Right hindlimb (tissue), 1 donor: Measurements from ENCODE around the gene STX18.

Experiments
- DNase-seq: peaks from one replicate; pipeline ENCODE4 v3.0.0-alpha.2; 2018

The STX18 gene

DNA sequence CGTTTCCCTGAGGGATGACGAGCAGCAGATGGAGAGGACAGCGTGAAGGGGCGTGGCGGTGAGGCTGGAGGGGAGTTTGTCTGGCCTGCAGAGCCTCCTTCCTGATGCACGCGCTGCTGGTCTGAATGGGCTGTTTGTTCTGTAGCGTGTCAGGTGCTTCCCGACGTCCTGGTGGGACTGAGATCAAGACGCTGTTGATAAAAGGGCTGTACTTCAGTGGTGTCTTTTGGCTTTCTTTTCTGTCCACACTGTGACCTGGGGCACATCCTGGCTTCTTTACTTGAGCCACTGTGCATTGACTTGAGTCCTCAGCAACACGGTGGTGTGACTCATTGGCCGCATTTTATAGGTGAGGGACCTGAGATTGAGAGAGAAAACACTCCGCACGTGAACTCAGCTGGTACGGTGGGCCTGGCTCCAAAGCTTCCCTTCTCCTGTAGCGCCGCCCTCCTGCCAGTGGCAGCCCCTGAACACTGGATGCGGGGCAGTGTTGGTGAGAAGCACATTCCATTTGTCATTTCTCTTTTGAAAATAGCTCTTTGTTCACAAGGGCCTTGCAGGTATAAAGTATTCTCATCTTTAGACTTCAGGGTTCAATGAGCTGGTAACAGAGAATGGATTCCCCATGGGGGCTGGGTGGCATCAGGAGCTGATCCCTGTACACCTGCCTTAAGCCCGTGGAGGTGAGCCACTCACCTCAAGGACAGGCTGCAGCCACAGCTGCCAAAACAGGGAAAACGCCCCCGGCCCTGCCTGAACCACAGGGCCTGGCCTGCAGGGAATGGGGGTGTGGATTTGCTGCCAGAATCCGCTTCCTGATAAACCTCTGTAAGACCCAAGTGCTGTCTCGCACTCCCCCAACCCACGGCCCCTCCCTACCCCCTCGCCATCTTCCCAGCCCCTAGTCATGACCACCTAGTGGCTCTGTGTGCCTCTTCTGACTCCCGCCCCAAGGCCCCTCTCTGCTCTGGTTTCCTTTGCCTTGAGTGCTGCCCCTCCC, 125.7 kb downstream of the STX18 start:
- no peak for DNase-seq

DNA sequence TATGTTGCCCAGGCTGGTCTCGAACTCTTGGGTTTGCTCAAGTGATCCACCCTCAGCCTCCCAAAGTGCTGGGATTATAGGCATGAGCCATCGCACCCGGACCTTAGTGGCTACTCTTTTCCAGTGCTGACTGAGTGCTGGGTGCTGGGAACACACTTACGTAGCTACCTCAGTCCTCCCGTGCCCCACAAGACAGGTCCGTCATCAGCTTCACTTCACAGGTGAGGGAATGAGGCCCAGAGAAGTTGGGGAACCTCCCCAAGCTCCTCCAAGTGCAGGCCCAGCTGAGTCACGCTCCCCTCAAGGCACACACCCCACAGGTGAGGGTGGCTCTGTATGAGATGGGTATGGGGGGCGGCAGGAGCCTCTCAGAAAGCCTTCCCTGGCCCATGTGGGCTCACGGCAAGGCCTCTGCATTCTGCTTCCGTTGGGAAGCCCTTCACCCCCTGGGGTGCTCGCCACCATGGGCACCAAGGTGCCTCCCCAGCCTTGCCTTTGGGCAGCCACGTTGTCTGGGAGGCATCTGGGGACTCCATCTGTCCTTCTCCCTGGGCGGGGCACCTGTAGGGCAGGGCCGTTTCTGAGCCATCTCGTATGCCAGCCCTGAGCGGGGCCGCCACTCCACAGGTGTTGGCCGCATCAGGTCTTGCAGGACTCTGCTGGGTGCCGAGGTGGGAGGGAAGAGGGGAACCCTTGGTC, 126.6 kb downstream of the STX18 start:
- DNase-seq, result no peak

DNA sequence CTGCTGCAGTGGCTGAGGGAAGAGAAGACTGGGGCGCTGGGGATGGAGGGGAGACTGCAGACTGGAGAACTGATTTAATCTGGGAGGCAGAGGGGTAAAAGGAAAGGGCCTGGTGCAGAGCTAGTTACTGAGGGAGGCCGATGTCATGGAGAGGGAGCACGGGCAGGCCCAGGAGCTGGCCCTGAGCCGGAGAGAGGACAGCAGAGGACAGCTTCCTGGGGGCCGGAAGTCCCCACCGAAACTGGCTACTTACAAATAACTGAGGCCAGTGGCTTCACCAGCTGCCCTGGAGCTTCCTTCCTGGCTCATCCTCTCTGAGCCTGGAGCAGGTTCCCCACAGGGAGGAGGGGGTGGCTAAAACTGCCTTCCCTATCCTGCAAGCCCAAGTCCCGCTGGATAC, 128.0 kb downstream of the STX18 start:
- DNase-seq, result no peak

DNA sequence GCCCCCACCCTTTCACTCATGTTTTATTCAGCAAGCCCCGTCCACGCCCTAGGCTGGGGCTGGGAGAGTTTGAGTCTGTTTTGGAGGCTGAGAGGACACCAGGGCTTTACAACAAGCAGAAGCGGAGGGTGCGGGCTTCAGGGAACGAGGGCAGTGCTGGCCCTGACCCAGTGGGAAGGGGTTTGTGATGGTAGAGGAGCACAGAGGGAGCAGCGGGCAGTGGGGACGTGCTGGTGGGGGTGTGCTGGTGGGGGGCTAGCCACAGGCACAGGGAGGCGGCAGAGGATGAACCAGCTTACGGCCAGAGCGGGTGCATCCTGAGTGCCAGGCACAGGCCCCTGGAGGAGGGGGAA, 128.5 kb downstream of the STX18 start:
- no peak for DNase-seq

DNA sequence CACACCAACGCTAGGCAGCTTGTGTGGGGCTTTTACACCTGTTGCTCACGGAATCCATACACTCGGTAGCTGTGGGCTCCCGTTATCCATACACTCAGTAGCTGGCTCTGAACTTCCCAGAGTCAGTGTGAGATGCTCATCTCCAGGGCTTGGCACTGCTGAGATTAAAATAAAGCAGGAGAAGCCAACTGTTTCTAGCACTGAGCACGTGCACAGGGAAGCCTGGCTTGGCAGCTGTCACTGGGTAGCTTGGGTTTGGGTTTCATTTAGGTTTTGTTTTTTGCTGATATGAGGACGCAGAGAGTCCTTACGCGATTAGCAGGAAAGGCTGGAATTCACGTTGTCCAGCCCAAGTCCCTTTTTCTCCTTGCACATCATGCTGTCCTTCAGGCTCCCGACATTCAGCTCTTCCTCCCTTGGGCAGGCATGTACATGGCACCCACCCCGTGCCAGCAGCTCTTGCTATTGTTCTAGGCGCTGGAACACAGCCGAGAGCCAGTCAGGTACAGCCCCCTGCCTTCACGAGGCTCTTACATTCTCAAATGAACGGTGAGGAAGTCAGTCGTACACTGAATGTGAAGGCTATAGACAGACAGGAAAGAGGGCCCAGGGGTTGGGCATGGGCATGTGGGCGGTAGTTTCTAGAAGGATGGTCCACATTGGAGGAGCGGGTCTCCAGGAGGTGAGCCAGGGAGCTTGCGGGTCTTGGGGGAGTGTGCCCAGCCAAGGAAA, 129.0 kb downstream of the STX18 start:
- DNase-seq, result no peak

DNA sequence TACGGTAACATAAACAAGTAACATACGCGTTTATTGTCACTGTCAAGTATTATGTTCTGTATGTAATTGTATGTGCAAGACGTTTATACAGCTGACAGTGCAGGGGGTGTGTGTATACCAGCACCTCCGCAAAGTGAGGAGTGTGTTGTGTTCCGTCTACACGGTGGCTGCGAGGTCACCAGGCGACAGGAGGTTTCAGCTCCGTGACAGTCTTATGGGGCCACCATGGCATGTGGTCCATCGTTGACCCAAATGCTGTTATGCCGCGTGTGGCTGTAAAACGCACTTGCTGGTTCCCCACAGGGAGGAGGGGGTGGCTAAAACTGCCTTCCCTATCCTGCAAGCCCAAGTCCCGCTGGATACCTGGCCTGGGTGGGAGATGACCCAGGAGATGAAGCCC, 129.9 kb downstream of the STX18 start:
- DNase-seq, result no peak

GRCh38 chr4:4410271-4410670, 131.6 kb downstream of the STX18 start:
- DNase-seq, result no peak

GRCh38 chr4:4409416-4410115, 132.3 kb downstream of the STX18 start:
- no peak for DNase-seq

GRCh38 chr4:4408576-4409335, 133.1 kb downstream of the STX18 start:
- DNase-seq, result no peak

GRCh38 chr4:4408132-4408523, 133.7 kb downstream of the STX18 start:
- no peak for DNase-seq

GRCh38 chr4:4407299-4408131, 134.3 kb downstream of the STX18 start:
- DNase-seq, result no peak

GRCh38 chr4:4406455-4407298, 135.2 kb downstream of the STX18 start:
- no peak for DNase-seq

- DNase-seq, result no peak
Observed at GRCh38 chr4:4405358-4405962, 136.4 kb downstream of the STX18 start.

DNA sequence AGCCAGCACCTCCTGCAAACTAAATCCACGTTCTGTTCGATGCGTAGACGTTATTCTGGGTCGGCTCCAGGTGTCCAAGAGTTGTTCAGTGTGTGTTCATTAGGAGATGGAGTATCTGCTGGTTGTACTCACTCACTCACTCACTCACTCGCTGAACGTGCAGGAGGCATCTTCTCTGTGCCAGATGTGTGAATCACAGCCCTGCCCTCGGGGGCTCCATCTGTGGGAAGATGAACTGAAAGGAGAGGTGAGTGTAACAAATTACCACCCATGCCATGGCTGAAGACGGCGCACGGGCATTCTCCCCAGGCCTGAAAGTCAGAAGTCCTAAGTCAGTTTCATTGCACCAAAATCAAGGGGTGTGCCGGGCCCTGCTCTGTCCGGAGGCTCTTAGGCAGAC, 138.9 kb downstream of the STX18 start:
- no peak for DNase-seq

DNA sequence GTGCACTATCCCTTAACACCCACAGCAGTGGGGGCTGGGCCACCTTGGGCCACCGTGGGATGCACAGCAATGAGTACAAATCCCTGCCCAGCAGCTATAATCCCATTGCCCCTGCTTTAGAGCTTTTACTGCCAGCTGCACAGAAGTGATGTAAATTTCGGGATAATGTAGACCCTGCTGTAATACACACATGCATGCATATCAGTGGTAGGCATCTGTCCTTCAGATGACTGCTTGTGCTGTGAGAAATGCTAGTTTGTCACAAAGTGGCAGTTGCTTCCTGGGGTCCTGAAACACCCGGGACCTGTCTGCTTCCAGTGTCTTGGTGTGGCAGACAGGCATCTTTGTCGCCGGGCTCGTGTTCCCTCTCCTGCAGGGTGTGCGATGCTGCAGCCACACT, 140.8 kb downstream of the STX18 start:
- DNase-seq, result no peak

GRCh38 chr4:4398430-4398829, 143.4 kb downstream of the STX18 start:
- no peak for DNase-seq

GRCh38 chr4:4397441-4397819, 144.4 kb downstream of the STX18 start:
- no peak for DNase-seq

- DNase-seq, result no peak
Observed at GRCh38 chr4:4396628-4397440, 145.0 kb downstream of the STX18 start.
